Measurements from ENCODE around the gene TMEM232.

TMEM232 gene

DNA sequence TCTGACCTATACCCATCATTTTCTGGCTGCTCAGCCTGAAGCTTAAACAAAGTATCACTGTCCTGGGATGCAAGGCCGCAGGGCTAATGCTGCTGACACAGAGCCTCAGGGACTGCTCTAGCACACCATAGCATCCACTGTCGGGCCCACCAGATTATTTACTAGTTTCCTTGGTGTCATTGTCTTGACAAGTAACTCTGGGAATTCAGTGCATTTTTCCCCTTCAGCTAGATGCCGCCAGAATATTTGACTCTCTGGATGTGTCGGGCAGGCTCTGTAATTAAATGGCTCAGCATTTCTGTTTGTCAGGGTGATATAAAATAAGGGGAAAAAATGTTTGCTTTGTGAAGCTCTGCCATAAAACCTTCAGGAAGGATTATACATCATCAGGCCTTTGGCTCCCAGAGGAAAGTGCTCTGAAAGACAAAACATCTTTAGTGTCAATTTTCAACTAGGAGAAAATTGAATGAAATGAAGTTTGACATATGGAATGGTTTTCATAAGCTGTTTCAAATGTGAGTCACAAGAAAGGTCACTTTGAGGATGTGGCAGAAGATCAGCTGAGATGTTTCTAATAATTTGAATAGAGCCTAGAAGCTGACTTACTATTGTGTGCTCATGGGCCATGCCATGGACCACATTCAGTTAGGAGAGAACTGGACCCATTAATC lies 350.1 kb downstream of the TMEM232 start:
- Histone ChIP-seq H3K27me3 (no peaks in the 10 kb centered on the region), H3K9me3 (no peaks in the 10 kb centered on the region), H3K36me3 (no peaks in the 10 kb centered on the region), H3K4me3 (no peak overlapping the region), H3K4me1 (no peaks in the 10 kb centered on the region), H3K27ac (no peak overlapping the region)
- intact Hi-C loops (cut with DNase I; ENCODE audit: low total_unique reads): no loop called here
- no peak for DNase-seq
- TF ChIP-seq, protein P1, sequence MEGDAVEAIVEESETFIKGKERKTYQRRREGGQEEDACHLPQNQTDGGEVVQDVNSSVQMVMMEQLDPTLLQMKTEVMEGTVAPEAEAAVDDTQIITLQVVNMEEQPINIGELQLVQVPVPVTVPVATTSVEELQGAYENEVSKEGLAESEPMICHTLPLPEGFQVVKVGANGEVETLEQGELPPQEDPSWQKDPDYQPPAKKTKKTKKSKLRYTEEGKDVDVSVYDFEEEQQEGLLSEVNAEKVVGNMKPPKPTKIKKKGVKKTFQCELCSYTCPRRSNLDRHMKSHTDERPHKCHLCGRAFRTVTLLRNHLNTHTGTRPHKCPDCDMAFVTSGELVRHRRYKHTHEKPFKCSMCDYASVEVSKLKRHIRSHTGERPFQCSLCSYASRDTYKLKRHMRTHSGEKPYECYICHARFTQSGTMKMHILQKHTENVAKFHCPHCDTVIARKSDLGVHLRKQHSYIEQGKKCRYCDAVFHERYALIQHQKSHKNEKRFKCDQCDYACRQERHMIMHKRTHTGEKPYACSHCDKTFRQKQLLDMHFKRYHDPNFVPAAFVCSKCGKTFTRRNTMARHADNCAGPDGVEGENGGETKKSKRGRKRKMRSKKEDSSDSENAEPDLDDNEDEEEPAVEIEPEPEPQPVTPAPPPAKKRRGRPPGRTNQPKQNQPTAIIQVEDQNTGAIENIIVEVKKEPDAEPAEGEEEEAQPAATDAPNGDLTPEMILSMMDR (IDR thresholded peaks at IDR 0.05): no peak

DNA sequence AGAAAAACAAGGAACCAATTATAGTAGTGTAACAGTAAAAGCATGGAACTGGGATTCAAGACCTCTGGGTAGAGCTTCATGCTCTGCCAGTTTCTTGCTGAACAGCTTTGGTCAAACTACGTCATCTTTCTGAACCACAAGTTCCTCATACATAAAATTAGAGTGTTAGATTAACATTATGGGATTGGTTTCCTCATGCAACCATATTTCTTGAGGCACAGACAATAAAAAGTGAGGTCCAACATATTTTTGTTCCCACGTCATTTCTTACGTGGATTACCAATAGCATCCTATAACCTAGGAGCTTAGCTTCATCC lies 354.8 kb downstream of the TMEM232 start:
- H3K27me3 ChIP-seq: no peaks in the 10 kb centered on the region
- H3K4me1 ChIP-seq: no peaks in the 10 kb centered on the region
- H3K9me3 ChIP-seq: no peaks in the 10 kb centered on the region
- no peak for DNase-seq
- no peaks in the 10 kb centered on the region for H3K36me3 ChIP-seq
- TF ChIP-seq, protein P1 (IDR thresholded peaks at IDR 0.05): no peak
- H3K27ac ChIP-seq: no peak overlapping the region
- intact Hi-C loops (cut with DNase I; ENCODE audit: low total_unique reads): no loop called here
- H3K4me3 ChIP-seq: no peak overlapping the region

DNA sequence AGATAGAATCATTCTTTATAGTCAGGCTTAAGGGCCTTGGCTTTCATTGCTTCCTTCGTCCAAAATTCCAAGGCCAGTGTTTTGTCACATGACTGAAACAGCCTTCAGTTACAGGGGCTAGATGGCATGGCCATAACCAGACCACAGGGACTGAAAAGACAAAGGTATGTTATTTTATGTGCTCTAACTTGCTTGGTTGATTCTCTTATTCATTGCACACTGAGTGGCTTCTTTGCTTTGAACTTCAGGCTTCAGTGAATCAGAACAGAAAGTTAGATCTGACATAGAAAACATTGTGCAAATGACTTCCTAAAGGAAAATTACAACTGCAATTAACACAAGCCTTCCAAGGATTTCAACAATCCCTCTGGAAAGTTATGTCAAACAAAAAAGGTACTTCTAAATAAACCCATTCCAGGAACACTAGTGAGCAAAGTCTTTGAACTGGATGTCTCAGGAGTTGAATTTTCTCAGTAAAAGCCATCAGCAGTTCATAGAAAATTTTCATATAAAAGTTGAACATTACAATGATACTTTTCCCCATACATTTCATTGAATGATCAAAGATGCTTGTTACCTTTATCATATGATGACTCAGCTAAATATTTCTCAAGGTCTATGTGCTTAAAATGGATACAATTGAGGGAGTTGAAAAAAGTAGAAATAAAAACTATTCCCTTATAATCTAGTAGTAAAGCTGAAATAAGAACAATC lies 355.3 kb downstream of the TMEM232 start:
- Histone ChIP-seq H3K9me3 (no peaks in the 10 kb centered on the region), H3K27me3 (no peaks in the 10 kb centered on the region), H3K27ac (no peak overlapping the region), H3K4me1 (no peaks in the 10 kb centered on the region), H3K36me3 (no peaks in the 10 kb centered on the region), H3K4me3 (no peak overlapping the region)
- intact Hi-C loops (cut with DNase I; ENCODE audit: low total_unique reads): no loop called here
- DNase-seq: no peak
- TF ChIP-seq, protein P1 (IDR thresholded peaks at IDR 0.05): no peak
